ENCODE results near the gene CALY. TPM values are rescaled to one million over a fixed set of nuclear protein-coding genes. Genes with fewer than 3 reads are reported as not detected.

Gene CALY
- total and polyA plus RNA-seq, 8 donors, result 0.75 to 17.8 (median 3.2) TPM

- H3K4me3 ChIP-seq, result peak overlapping the region in 2 of 4 donors; percentile 14 to 35
- peak; percentile 26 to 35 (median 32) for ATAC-seq
Measured at GRCh38 chr10:133334503-133335245, 2.0 kb downstream of the CALY start.

GRCh38 chr10:133332936-133333699, 3.6 kb downstream of the CALY start:
- peaks cover 0 to 15% (median 6%) of the 10 kb centered on the region in 3 donors for H3K4me1 ChIP-seq
- no peak for FAIRE-seq
- 68 to 73% methylated on average over 30 of the region's 30 CpGs for WGBS, 2 donors
- no peaks in the 10 kb centered on the region for H3K36me3 ChIP-seq
- DNase-seq, result peak in 1 of 6 donors; percentile 7
- no peaks in the 10 kb centered on the region for H3K9me3 ChIP-seq
- no peak for TF ChIP-seq CTCF (IDR thresholded peaks at IDR 0.05)
- no peak overlapping the region for H3K27ac ChIP-seq
- no peak for ATAC-seq
- intact Hi-C loops (cut with DNase I), result no loop called here
- peaks cover 0 to 24% (median 9%) of the 10 kb centered on the region in 4 donors for H3K27me3 ChIP-seq
- H3K4me3 ChIP-seq, result no peak overlapping the region

More at GRCh38 chr10:133334503-133335245, 2.0 kb downstream of the CALY start:
- Histone ChIP-seq H3K36me3 (no peaks in the 10 kb centered on the region), H3K4me1 (peaks cover 0 to 15% (median 6%) of the 10 kb centered on the region in 3 donors), H3K27ac (no peak overlapping the region), H3K9me3 (no peaks in the 10 kb centered on the region), H3K27me3 (peaks cover 0 to 17% (median 7%) of the 10 kb centered on the region in 4 donors)
- TF ChIP-seq CTCF (IDR thresholded peaks at IDR 0.05), result no peak
- WGBS, 2 donors, result 18% methylated on average over 48 to 51 of the region's 51 CpGs
- intact Hi-C loops (cut with DNase I), result no loop called here
- DNase-seq, result peak in 2 of 6 donors; percentile 9 to 63
- FAIRE-seq, result no peak

- 7% methylated on average over 37 of the region's 37 CpGs for WGBS, 2 donors
- no peaks in the 10 kb centered on the region for H3K36me3 ChIP-seq
- H3K4me1 ChIP-seq, result peaks cover 0 to 8% (median 7%) of the 10 kb centered on the region in 3 donors
- TF ChIP-seq CTCF (IDR thresholded peaks at IDR 0.05), result peak; percentile 94 to 98 (median 96)
- FAIRE-seq (no peak), DNase-seq (peak; percentile 77 to 97 (median 91)), ATAC-seq (peak; percentile 80 to 93 (median 89))
- H3K27me3 ChIP-seq, result peaks cover 0 to 25% (median 15%) of the 10 kb centered on the region in 4 donors
- H3K4me3 ChIP-seq, result peak overlapping the region in 2 of 4 donors; percentile 17 to 33
- H3K27ac ChIP-seq, result no peak overlapping the region
- no peaks in the 10 kb centered on the region for H3K9me3 ChIP-seq
- intact Hi-C loops (cut with DNase I), result no loop called here
Measured at GRCh38 chr10:133329491-133330202, 7.0 kb downstream of the CALY start.

GRCh38 chr10:133328358-133329343, 8.0 kb downstream of the CALY start:
- no peak for ATAC-seq
- intact Hi-C loops (cut with DNase I), result no loop called here
- FAIRE-seq, result no peak
- 62 to 64% methylated on average over 15 of the region's 15 CpGs for WGBS, 2 donors
- no peaks in the 10 kb centered on the region for H3K36me3 ChIP-seq
- no peaks in the 10 kb centered on the region for H3K9me3 ChIP-seq
- H3K4me3 ChIP-seq, result no peak overlapping the region
- peak in 3 of 6 donors; percentile 19 to 56 (median 54) for DNase-seq
- no peak for TF ChIP-seq CTCF (IDR thresholded peaks at IDR 0.05)
- H3K4me1 ChIP-seq, result peaks cover 0 to 8% (median 7%) of the 10 kb centered on the region in 3 donors
- peaks cover 0 to 24% (median 15%) of the 10 kb centered on the region in 4 donors for H3K27me3 ChIP-seq
- H3K27ac ChIP-seq, result no peak overlapping the region

All from pancreas (tissue), 10 donors.